ENCODE measurements around the gene SLC7A6OS.

SLC7A6OS gene

DNA sequence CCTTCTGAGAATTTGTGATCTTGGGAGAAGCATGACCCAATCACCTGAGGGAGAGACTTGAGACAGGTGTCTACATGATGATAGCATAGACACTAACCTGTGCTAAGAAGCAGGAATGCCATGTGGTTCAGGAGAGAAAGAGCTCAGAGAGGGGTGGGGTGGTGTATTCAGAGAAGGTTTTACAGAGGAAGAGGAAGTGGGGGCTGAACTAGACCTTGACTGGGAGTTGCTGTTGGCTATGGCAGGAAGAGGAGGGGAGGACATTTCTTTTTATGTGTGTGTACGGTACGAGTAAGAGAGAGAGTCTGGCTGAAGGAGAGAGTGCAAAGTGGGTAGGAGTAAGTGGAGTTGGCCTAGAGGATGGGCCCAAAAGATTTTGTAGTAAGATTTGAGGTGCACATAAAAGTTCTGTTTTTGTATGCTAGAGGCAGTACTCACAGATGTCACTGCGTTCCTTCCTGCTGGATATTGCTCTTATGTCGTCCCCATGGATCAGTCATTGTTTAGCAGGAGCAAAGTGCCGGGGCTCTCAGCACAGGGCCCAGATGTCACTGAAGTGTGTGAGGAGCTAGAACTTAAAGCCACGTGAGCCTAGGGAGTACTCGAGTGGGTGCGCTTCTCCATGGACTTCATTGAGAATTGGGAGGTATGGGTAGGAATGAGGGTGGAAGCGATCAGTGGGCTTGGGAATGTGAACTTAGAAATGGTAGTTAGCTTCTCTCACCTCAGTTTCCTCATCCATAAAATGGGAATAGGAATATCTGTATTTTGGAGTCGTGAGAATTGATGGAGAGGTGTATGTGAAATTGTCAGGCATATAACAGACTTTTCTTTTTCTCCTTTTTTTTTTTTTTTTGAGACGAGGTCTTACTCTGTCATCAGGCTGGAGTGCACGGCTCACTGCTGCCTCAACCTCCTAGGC, 24.3 kb downstream of the SLC7A6OS start:
- intact Hi-C loops (cut with DNase I), result no loop called here
- DNase-seq, result no peak

DNA sequence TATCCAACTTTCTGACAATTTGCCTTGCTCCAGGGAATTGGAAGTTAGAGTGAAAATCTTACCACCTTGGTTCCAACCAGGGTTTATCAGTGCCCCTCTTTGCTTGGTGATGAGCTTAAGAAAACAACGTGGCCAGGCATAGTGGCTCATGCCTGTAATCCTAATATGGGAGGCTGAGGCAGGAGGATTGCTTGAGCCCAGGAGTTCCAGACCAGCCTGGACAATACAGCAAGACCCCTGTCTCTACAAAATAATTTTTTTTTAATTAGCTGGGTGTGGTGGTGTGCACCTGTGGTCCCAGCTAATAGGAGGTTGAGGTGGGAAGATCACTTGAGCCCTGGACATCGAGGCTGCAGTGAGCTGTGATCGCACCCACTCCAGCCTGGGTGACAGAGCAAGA, 25.1 kb downstream of the SLC7A6OS start:
- no peak for DNase-seq
- intact Hi-C loops (cut with DNase I), result no loop called here

DNA sequence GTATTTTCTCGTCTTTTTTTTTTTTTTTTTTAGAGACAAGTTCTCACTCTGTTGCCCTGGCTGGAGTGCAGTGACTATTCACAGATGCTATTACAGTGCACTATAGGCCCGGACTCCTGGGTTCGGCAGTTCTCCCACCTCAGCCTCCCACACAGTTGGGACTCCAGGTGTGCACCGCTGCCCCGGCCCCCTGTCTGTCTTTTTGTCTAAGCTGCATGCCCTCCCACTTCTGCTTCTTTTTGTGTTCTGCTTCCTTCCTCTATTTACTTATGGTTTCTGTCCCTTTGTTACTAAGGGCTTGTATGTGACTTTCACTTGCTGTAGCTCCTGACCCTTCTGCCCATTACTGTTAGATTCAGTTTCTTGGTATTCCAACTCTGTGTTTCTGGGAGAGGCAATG, 25.9 kb downstream of the SLC7A6OS start:
- DNase-seq, result peak in 1 of 42 donors; percentile 45
- intact Hi-C loops (cut with DNase I), result no loop called here

DNA sequence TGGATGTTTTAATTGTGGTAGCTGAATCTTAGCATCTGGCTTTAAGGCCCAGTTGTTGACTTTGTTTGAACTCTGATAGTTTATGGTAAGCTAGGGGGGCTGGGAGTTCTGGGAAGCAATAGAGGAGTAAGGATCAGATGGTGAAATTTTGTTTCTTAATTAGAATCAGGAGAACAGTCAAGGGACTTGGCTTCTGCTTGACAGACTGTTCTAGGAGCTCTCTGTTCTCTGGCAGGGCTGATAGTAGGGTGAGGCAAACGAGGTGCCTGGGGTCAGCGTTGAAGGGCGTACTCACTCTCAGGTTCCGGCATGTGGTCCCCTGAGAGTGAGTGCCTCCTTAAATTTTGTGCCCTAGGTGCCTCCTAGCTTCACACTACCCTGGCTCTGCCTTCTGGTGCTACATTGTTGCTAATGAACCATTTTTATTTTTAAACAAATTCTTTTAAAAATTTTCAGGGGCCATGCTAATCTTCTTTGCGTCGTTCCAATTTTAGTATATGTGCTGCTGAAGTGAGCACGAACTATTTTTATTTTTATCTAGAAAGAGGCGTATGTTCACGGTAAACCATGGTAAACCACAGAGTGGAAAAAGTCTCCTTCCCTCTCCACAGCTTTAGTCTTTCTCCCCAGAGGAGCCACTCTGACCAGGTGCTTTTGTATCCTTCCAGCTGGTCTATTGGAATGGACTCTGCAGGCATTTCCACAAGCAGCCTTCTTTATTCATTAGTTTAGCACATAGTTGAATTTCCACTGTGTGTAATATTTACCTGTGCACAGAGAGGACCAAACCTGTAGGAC, 26.7 kb downstream of the SLC7A6OS start:
- intact Hi-C loops (cut with DNase I), result no loop called here
- DNase-seq, result peak in 4 of 42 donors; percentile 9 to 40 (median 20)

DNA sequence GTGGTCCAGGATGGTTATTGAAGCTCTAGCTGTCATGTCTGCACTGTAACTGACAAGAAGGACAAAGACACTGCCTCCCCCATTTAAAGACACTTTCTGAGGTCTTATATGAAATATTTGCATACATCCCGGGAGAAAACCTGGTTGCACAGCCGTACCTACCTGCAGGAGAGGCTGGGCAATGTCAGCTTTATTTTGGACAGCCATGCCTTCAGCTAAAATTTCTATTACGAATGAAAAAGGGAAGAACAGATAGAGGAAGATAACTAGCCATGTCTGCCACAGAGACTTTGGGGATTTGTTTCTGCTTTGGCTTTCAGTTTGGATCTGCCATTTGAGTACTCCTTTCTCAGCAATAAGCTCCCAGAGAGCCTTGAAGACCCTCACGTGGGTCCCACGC, 27.4 kb downstream of the SLC7A6OS start:
- DNase-seq, result no peak
- intact Hi-C loops (cut with DNase I), result no loop called here

DNA sequence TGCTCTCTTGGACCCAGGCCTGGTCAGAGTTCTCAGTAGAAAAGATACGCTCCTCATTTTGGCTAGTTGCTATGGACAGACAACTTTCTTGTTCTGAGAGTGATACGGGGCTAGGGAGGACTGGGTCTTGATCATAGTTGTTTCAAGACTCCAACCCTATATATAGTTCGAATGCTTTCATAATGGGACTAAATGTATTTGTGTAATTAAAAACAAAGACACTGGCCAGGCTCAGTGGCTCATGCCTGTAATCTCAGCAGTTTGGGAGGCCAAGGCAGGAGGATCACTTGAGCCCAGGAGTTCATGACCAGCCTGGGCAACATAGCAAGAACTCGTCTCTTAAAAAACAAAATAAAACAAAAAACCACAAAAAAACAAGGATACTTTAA, 28.7 kb downstream of the SLC7A6OS start:
- no peak for DNase-seq
- intact Hi-C loops (cut with DNase I), result no loop called here

DNA sequence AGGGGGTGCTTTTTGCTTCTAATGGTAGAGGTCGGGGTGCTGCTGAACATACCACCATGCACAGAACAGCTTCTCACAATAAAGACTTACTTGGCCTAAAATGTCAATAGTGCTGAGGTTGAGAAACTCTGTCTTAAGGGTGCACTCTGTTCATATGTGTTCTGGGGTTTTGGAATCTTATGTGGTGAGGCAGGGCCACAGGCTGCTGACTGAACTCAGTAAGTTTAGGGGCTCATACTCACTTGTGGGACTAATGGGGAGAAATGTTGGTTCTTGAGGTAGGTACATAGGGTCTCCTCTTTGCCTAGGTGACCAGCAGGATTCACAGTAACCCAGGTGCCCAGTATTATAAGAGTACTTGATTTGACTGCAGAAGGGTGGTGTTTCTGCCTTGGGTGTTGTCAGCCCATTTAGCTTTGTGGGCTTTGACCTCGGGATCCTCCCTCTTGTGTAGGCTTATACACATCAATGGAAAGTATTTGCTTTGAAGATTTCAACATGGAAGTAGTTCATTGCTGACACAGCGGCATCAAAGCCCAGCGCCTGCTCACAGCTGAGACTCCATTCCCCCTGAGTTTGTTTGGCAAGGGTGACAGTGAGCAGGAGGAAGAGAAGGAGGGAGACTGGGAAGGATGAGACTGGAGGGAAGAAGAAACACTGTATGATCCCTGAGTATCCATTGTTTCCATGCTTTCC, 29.2 kb downstream of the SLC7A6OS start:
- intact Hi-C loops (cut with DNase I), result no loop called here
- DNase-seq, result no peak

DNA sequence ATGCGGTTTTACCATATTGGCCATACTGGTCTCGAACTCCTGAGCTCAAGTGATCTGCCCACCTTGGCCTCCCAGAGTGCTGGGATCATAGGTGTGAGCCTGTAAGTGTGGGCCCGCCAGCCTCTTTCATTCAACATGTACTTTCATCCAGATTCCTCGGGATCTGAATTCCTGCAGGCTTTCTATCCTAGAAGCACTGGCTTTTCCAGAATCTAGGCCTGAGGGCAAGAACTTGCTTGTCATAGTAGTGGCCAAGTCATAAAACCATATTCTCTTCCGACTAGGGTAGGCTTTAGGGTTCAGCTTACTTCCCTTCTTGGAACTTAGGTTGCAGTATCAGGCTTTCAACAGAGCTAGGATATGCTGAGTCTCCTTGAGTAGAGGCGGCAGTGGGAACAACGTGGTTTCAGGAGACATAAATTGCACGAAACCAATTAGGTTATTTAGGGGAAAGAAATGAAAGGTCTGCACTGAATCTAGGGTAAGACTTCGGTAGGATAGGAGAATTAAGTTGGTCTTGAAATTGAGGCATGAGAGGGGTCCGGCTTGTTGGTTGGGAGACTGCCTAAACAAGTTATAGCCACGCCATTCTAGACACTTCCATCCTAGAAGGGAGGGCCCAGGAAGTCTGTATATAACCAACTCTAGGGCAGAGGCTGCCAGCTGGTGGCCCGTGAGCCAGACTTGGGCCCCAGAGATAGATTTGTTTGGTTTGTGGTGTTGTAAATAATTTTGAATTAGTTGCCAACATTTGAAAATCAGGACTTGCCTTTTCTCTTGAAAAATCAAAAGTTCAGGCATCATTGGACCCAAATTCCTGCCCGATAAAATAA, 30.8 kb downstream of the SLC7A6OS start:
- no peak for DNase-seq
- intact Hi-C loops (cut with DNase I), result no loop called here

DNA sequence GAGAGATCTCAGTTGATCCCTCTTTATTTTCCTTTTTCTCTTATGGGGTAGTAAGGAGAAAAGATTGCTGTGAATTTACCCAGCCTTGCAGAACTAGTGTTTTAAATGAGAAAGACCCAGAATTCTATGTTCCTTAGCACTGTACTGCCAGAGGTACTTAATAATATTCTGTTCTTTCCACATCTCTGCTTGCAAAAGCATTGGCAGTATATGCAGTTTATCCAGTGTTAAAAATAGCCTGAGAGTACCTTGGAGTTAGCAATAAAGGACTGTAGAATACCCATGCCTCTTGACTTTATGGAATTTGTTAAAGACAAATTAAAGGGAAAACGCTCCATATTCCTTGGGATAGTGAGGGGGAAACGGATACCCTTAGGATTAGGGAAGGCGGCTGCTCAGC, 34.5 kb downstream of the SLC7A6OS start:
- intact Hi-C loops (cut with DNase I), result no loop called here

DNA sequence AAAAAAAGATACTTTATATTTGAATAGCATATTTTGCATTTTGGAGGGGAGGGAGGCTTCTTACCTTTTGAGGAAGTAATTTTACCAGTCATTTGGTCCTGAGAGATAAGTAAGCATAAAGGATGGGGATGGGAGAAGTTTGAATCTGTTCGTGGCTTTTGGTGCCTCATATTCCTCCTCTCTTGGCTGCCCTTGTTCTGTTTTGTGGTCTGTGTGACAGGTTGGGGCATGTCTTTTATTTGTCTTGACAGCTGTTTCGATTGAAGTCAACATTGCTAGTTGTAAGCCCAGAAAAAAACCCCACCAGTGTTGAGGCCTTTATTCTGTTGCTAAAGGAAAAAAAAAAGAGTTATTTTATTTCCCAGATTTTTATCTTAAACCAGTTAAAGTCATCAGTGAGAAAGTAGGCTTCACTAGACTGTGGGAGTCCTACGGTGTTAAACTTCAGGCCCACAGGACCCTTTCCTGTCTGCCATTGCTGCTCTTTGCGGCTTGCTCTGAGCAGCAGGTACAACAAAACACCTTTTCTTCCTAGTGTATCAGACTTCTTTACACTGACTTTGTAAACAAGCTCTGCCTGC, 35.0 kb downstream of the SLC7A6OS start:
- DNase-seq, result no peak
- intact Hi-C loops (cut with DNase I), result no loop called here

More for the DNA sequence above, 34.5 kb downstream of the SLC7A6OS start:
- no peak for DNase-seq

DNA sequence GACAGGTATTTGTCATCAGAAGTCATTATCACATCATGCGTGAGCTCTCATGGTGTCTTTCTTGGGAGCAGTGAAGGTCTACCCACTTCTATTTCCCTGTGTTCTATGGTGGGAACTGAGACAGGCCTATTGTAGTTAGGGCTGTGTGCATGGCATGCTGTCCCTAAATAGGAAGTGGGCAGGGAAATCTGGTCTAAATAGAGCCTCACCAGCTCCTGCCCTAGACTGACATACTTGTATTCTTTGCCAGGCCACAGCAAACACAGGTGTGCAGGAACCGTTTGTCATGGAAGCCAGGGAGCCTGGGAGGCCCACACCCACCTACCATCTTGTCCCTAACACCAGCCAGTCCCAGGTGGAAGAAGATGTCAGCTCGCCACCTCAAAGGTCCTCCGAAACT, 36.3 kb downstream of the SLC7A6OS start:
- intact Hi-C loops (cut with DNase I), result no loop called here
- no peak for DNase-seq

DNA sequence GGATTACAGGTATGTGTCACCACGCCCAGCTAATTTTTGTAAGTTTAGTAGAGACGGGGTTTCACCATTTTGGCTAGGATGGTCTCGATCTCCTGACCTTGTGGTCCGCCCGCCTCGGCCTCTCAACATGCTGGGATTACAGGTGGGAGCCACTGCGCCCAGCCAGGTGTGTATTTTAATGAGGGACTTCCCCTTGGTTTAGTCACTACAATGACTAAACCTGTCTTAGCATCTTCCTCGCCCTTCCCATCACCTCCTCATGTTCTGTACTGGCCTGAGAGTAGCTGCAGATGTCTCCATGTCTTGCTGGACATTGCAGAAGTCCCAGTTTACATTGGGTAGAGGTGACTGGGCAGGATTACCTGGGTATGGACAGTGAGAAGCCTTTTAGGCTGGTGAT, 36.9 kb downstream of the SLC7A6OS start:
- no peak for DNase-seq
- intact Hi-C loops (cut with DNase I), result no loop called here

DNA sequence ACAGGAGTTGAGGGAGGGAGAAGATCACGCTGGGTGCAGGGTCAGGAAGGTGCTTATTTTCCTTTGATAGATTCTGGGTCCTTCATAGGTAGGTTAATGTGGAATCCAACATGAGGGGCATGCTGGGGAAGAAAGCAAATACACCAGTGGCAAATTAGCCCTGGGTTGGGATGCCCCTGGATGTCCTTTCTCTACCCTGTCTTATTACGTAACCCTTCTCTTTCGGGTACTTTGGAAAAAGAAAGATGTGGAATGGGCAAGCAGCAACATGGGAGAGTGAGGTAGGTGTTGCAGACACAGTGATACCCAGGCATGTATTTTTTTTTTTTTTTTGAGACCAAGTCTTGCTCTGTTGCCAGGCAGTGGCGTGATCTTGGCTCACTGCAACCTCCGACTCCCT, 37.3 kb downstream of the SLC7A6OS start:
- no peak for DNase-seq
- intact Hi-C loops (cut with DNase I), result no loop called here

DNA sequence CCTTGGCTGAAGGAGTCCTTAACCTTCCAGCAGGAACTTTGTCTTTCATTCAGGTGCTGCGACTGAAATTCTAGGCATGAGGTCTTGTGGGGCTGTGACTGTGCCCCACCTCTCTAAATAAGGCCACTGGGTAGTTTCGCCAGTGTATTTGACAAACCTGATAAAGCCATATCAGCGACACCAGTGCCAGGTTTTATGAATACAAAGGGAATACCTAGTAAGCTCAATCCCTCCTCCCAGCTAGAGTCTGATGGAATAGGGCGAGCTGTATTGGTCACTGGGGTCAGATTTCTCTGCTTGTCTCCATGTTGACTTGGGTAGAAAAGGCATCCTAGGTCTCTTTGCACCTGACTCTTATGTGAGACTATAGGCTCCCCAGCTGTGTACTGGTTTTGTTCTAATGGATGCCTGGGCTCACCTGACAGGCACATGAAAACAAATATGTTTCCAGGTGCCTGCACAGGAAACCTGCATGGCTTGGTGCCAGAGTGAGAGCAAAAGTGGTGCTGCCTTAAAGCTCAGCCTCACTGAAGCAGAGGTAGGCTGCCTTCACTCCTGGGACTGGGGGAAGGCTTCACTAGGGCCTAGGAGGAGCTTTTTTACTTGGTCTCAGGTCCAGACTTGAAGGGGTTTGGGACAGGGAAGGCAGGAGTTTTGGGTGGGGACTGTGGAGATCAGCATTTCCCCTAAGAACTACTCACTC, 38.1 kb downstream of the SLC7A6OS start:
- DNase-seq, result no peak
- intact Hi-C loops (cut with DNase I), result no loop called here

DNA sequence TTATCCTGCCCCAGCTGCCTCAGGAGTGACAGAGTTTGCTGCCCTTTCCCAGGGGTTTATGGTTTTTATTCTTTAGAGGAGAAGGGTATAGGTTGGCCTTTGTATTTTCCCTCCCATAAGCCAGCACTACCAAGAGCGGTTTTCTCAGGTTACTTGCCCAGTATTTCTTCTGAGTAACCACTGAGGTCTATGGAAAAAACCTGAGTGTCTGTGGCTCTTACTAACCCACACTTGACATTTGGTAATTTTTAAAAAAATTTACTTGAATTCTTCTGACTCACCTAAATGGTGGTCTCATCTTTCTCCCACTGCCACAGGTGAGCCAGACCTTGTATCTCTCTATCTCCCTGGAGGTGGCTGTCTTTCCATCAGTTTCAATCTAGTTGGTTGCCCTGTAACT, 40.4 kb downstream of the SLC7A6OS start:
- DNase-seq, result no peak
- intact Hi-C loops (cut with DNase I), result no loop called here

DNA sequence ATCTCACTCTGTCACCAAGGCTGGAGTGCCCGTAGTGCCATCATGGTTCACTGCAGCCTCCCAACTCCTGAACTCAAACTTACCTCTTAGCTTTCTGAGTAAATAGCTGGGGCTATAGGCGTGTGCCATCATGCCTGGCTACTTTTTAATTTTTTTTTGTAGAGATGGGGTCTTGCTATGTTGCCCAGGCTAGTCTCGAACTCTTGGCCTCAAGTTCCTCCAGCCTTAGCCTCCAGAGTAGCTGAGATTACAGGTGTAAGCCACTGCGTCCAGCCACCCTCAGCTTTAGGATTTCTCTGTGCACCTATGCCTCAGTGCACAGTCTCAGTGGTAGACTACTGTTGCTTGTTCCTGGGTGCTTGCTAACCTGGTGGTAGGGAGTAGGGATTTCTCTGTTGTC, 41.0 kb downstream of the SLC7A6OS start:
- no peak for DNase-seq
- intact Hi-C loops (cut with DNase I), result no loop called here

DNA sequence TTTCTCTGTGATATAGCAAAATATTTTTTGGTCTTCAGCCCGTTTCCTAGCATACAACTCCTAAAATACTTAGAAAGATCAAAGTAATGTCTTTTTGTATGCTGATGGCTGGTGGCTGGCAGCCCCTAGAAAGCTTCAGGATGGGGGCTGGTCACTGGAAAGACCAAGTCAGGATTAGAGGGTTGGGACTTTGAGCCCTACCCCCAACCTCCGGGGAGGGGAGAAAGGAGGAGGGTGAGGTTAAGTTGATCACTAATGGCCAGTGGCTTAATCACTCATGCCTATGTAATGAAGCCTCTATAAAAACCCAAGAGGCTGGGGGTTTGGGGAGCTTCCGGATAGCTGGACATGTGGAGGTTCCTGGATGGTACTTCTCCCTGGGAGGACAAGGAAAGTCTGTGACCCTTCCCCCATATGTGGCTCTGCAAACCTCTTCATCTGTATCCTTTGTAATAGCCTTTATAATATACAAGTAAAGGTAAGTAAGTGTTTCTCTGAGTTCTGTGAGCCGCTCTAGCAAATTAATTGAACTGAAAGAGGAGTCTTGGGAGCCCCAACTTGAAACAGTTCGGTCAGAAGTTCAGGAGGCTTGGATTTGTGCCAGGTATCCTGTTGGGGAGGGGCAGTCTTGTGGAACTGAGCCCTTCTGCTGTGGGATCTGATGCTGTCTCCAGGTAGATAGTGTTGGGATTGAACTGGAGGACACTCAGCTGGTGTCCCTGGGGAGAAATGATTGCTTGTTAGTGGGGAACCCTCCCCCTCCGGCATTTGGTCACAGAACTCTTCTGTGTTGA, 42.9 kb downstream of the SLC7A6OS start:
- DNase-seq, result no peak
- intact Hi-C loops (cut with DNase I), result no loop called here
